Muscle of back (tissue), 11 donors: Measurements from ENCODE around the gene IL1B. TPM values are rescaled to one million over a fixed set of nuclear protein-coding genes. Genes with fewer than 3 reads are reported as not detected.

Experiments used
- DNase-seq, 3 donors: peaks; one replicate each; pipeline versions ENCODE4 v3.0.0 to v3.0.0-alpha.2; 2013
- polyA plus RNA-seq, 10 donors: library from polyadenylated mRNA; unstranded; fragments of 120-200 nt; gene quantifications; one replicate each; pipeline ENCODE4 v1.2.1, GENCODE V29; 2013; ENCODE audit not compliant: insufficient read length in 10 of 10

The IL1B gene
- polyA plus RNA-seq, 10 donors = 0.34 to 4.9 (median 0.59) TPM; not detected in 1

GRCh38 chr2:112811276-112811831 lies 25.2 kb downstream of the IL1B start:
- no peak for DNase-seq

GRCh38 chr2:112809112-112809511 lies 27.5 kb downstream of the IL1B start:
- no peak for DNase-seq

- no peak for DNase-seq
Observed at GRCh38 chr2:112807233-112807807, 29.3 kb downstream of the IL1B start.

GRCh38 chr2:112805542-112805941 lies 31.0 kb downstream of the IL1B start:
- no peak for DNase-seq

- peak in 1 of 3 donors; percentile 83 for DNase-seq
Observed at GRCh38 chr2:112803691-112804521, 32.7 kb downstream of the IL1B start.

GRCh38 chr2:112800881-112801583 lies 35.5 kb downstream of the IL1B start:
- DNase-seq = no peak

- DNase-seq = no peak
Observed at GRCh38 chr2:112798979-112799975, 37.3 kb downstream of the IL1B start.

GRCh38 chr2:112796486-112796885 lies 40.1 kb downstream of the IL1B start:
- no peak for DNase-seq

GRCh38 chr2:112795774-112796173 lies 40.8 kb downstream of the IL1B start:
- no peak for DNase-seq

GRCh38 chr2:112794841-112795240 lies 41.7 kb downstream of the IL1B start:
- no peak for DNase-seq

- DNase-seq = peak in 2 of 3 donors; percentile 42 to 77
Observed at GRCh38 chr2:112794131-112794733, 42.3 kb downstream of the IL1B start.

GRCh38 chr2:112793449-112793978 lies 43.1 kb downstream of the IL1B start:
- peak in 1 of 3 donors; percentile 8 for DNase-seq

GRCh38 chr2:112792419-112792818 lies 44.2 kb downstream of the IL1B start:
- no peak for DNase-seq

GRCh38 chr2:112791693-112792230 lies 44.8 kb downstream of the IL1B start:
- DNase-seq = no peak

- DNase-seq = no peak
Observed at GRCh38 chr2:112791019-112791418, 45.6 kb downstream of the IL1B start.

GRCh38 chr2:112790305-112790704 lies 46.3 kb downstream of the IL1B start:
- DNase-seq = no peak

GRCh38 chr2:112789186-112789585 lies 47.4 kb downstream of the IL1B start:
- DNase-seq = no peak

GRCh38 chr2:112788653-112789052 lies 47.9 kb downstream of the IL1B start:
- DNase-seq = no peak

GRCh38 chr2:112787729-112788393 lies 48.7 kb downstream of the IL1B start:
- no peak for DNase-seq

GRCh38 chr2:112787294-112787693 lies 49.3 kb downstream of the IL1B start:
- DNase-seq = no peak
